ENCODE measurements around the gene FBXL20. TPM values are rescaled to one million over a fixed set of nuclear protein-coding genes. Genes with fewer than 3 reads are reported as not detected.

FBXL20 gene
- total RNA-seq, 1 experiment from 2014 or later = 17.2 TPM

- Histone ChIP-seq H3K27me3 (ENCODE audit: insufficient read depth, low read length) (no peaks in the 10 kb centered on the region), H3K79me2 (ENCODE audit: insufficient read depth, low read length) (peaks cover 8% of the 10 kb centered on the region), H3K4me3 (replicated peaks in 1 of 2; ENCODE audit: low read depth in 1 of 2, low read length in 2 of 2) (no peak overlapping the region), H3K27ac (ENCODE audit: low read depth, low read length) (no peak overlapping the region), H3K4me1 (ENCODE audit: control insufficient read depth in 1 of 2, insufficient read depth in 2 of 2, low read length in 2 of 2) (peaks cover 3 to 22% of the 10 kb centered on the region in 2 experiments; a peak in 2 of 4 replicates), H3K36me3 (ENCODE audit: control insufficient read depth in 1 of 2, insufficient read depth in 2 of 2, low read length in 2 of 2) (peaks cover 22 to 26% of the 10 kb centered on the region in 2 experiments; a peak in 3 of 4 replicates), H3K9ac (ENCODE audit: low read length) (no peak overlapping the region), H3K9me2 (ENCODE audit: insufficient read depth) (no peaks in the 10 kb centered on the region), H2AFZ (ENCODE audit: low read depth, low read length, poor library complexity, severe bottlenecking) (no peak overlapping the region), H3K9me3 (ENCODE audit: control insufficient read depth in 1 of 2, insufficient read depth in 1 of 2, low read depth in 1 of 2, low read length in 2 of 2) (no peaks in the 10 kb centered on the region), H3K4me2 (ENCODE audit: low read length) (peak overlapping the region; percentile 2; the same call in 1 of the 2 replicates), H4K20me1 (ENCODE audit: insufficient read depth) (peaks cover 3% of the 10 kb centered on the region; the same call in 1 of the 2 replicates)
- ChIA-PET CTCF (no interaction called here), RAD21 (ENCODE audit: low non-redundant PET in 1 of 2, low total read pairs in 2 of 2, uncharacterized antibody in 2 of 2, unreplicated experiment in 2 of 2) (no interaction called here), POLR2A (interaction anchor here (0.6 kb wide), 1 partner anchor 80 kb away, joined by 3 read pairs; no protein-coding TSS in a partner anchor)
- no TSS peak for BruUV-seq (replicated peaks)
- TF ChIP-seq, protein P1, sequence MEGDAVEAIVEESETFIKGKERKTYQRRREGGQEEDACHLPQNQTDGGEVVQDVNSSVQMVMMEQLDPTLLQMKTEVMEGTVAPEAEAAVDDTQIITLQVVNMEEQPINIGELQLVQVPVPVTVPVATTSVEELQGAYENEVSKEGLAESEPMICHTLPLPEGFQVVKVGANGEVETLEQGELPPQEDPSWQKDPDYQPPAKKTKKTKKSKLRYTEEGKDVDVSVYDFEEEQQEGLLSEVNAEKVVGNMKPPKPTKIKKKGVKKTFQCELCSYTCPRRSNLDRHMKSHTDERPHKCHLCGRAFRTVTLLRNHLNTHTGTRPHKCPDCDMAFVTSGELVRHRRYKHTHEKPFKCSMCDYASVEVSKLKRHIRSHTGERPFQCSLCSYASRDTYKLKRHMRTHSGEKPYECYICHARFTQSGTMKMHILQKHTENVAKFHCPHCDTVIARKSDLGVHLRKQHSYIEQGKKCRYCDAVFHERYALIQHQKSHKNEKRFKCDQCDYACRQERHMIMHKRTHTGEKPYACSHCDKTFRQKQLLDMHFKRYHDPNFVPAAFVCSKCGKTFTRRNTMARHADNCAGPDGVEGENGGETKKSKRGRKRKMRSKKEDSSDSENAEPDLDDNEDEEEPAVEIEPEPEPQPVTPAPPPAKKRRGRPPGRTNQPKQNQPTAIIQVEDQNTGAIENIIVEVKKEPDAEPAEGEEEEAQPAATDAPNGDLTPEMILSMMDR (IDR thresholded peaks at IDR 0.05 in 2 of 3, conservative IDR thresholded peaks at IDR 0.05 in 1 of 3; ENCODE audit: borderline replicate concordance in 1 of 3, insufficient read depth in 1 of 3, low read depth in 2 of 3, low read length in 2 of 3) = no peak
- TF ChIP-seq SRF (IDR thresholded peaks at IDR 0.05; ENCODE audit: low read depth) (no peak), ZNF274 (IDR thresholded peaks at IDR 0.05; ENCODE audit: low read depth, low read length) (no peak), SP1 (IDR thresholded peaks at IDR 0.05; ENCODE audit: low read depth) (no peak), TCF7L2 (IDR thresholded peaks at IDR 0.05; ENCODE audit: borderline replicate concordance, extremely low read depth, insufficient read depth, insufficient read length) (no peak), POLR2AphosphoS5 (IDR thresholded peaks at IDR 0.05; ENCODE audit: low read depth, low read length) (no peak), ELF1 (IDR thresholded peaks at IDR 0.05; ENCODE audit: borderline replicate concordance, low read depth) (no peak), YY1 (IDR thresholded peaks at IDR 0.05; ENCODE audit: extremely low read depth, insufficient replicate concordance, low read depth, low read length) (no peak), RAD21 (IDR thresholded peaks at IDR 0.05; ENCODE audit: low read depth) (no peak), JUND (IDR thresholded peaks at IDR 0.05) (no peak), EZH2phosphoT487 (IDR thresholded peaks at IDR 0.05; ENCODE audit: borderline replicate concordance) (no peak), CEBPB (IDR thresholded peaks at IDR 0.05; ENCODE audit: low read depth) (no peak)
- TF ChIP-seq, protein P2, sequence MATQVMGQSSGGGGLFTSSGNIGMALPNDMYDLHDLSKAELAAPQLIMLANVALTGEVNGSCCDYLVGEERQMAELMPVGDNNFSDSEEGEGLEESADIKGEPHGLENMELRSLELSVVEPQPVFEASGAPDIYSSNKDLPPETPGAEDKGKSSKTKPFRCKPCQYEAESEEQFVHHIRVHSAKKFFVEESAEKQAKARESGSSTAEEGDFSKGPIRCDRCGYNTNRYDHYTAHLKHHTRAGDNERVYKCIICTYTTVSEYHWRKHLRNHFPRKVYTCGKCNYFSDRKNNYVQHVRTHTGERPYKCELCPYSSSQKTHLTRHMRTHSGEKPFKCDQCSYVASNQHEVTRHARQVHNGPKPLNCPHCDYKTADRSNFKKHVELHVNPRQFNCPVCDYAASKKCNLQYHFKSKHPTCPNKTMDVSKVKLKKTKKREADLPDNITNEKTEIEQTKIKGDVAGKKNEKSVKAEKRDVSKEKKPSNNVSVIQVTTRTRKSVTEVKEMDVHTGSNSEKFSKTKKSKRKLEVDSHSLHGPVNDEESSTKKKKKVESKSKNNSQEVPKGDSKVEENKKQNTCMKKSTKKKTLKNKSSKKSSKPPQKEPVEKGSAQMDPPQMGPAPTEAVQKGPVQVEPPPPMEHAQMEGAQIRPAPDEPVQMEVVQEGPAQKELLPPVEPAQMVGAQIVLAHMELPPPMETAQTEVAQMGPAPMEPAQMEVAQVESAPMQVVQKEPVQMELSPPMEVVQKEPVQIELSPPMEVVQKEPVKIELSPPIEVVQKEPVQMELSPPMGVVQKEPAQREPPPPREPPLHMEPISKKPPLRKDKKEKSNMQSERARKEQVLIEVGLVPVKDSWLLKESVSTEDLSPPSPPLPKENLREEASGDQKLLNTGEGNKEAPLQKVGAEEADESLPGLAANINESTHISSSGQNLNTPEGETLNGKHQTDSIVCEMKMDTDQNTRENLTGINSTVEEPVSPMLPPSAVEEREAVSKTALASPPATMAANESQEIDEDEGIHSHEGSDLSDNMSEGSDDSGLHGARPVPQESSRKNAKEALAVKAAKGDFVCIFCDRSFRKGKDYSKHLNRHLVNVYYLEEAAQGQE (IDR thresholded peaks at IDR 0.05; ENCODE audit: low read depth) = no peak
- TF ChIP-seq, protein P3, sequence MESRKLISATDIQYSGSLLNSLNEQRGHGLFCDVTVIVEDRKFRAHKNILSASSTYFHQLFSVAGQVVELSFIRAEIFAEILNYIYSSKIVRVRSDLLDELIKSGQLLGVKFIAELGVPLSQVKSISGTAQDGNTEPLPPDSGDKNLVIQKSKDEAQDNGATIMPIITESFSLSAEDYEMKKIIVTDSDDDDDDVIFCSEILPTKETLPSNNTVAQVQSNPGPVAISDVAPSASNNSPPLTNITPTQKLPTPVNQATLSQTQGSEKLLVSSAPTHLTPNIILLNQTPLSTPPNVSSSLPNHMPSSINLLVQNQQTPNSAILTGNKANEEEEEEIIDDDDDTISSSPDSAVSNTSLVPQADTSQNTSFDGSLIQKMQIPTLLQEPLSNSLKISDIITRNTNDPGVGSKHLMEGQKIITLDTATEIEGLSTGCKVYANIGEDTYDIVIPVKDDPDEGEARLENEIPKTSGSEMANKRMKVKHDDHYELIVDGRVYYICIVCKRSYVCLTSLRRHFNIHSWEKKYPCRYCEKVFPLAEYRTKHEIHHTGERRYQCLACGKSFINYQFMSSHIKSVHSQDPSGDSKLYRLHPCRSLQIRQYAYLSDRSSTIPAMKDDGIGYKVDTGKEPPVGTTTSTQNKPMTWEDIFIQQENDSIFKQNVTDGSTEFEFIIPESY (IDR thresholded peaks at IDR 0.05; ENCODE audit: extremely low read depth, insufficient replicate concordance, low read length) = no peak
- TF ChIP-seq, protein P4, sequence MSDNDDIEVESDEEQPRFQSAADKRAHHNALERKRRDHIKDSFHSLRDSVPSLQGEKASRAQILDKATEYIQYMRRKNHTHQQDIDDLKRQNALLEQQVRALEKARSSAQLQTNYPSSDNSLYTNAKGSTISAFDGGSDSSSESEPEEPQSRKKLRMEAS (IDR thresholded peaks at IDR 0.05) = no peak
- no peak for DNase-seq (ENCODE audit: low read depth, low spot score)
- ATAC-seq = no peak
- intact Hi-C loops (cut with micrococcal nuclease) = no loop called here
Observed at GRCh38 chr17:39404542-39405378, 3.3 kb upstream of the FBXL20 start.

All from HCT116 (cell line).